ENCODE results near the gene FIBP.
"Not testable (repeated sequence)": the region's sequence is repeated elsewhere in the genome, so short reads cannot be mapped to it uniquely, and the experiment has no call there.

- TF ChIP-seq CTCF, POLR2A (IDR thresholded peaks at IDR 0.05): not testable (repeated sequence)
These were observed 3.9 kb upstream of the FIBP start for GRCh38 chr11:65892137-65892540.
